HFFc6 (cell line): ENCODE results near the gene TSPOAP1. TPM values are rescaled to one million over a fixed set of nuclear protein-coding genes. Genes with fewer than 3 reads are reported as not detected.

Source experiments
- DNase-seq: peaks from one replicate; pipeline ENCODE4 v3.0.0-alpha.2; 2018
- H3K27ac Mint-ChIP-seq: 2 replicates; pipeline ENCODE4 v1.8.0; 2020; ENCODE audit warnings: mild to moderate bottlenecking, mixed read lengths
- H3K27me3 Mint-ChIP-seq: 2 replicates; pipeline ENCODE4 v1.8.0; 2021; ENCODE audit warnings: mild to moderate bottlenecking, moderate library complexity, mixed read lengths; ENCODE audit not compliant: insufficient read depth
- H3K36me3 Mint-ChIP-seq: 2 replicates; pipeline ENCODE4 v1.8.0; 2021; ENCODE audit warnings: low read depth, mixed read lengths
- H3K4me1 Mint-ChIP-seq: 2 replicates; pipeline ENCODE4 v1.8.0; 2020; ENCODE audit warnings: low read depth, mixed read lengths
- H3K4me3 Mint-ChIP-seq: 2 replicates; pipeline ENCODE4 v1.8.0; 2020; ENCODE audit warnings: mild to moderate bottlenecking, moderate library complexity, mixed read lengths
- H3K9me3 Mint-ChIP-seq: 2 replicates; pipeline ENCODE4 v1.8.0; 2020; ENCODE audit warnings: mild to moderate bottlenecking, mixed read lengths
- total RNA-seq, 6 experiments: library from RNA; stranded (reverse); fragmentation: NEBNext Ultra II Directional; extraction: Animal tissue kit (Norgen Biotek cat#: 25700); gene quantifications; 2 replicates in 1 of 6; 3 replicates in 5 of 6; pipeline ENCODE4 v1.2.3, GENCODE V29; 2021
- TF ChIP-seq, protein P1 (sequence below): fragments of 200-600 bp; sonication (generic); IDR thresholded peaks from 2 replicates; pipeline ENCODE4 v1.5.0; 2021; ENCODE audit warnings: antibody characterized with exemption, mild to moderate bottlenecking

TSPOAP1 gene
- total RNA-seq, 6 experiments from 2014 or later: 0.50 to 1.8 (median 1.3) TPM

DNA sequence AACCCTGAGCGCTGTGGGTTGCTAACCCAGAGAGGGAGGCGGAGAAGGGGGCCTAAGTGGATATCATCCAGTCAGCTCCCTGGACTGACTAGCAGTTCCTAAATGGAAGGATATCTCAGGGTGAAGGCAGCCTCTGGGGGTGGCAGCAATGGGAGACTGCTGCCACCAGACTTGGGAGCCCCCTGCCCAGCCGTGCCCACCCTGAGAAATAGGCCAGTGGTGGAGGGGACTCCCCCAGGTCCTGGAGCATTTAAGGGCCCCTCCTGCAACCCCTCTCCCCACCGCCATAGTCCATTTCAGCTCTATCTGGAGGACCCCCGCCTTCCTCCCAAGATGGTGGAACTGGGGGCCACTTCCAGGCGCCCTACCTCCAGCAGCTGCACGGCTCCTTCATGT, 8.4 kb downstream of the TSPOAP1 start:
- Mint-ChIP-seq H3K4me1 (peaks cover 6% of the 10 kb centered on the region), H3K9me3 (no peaks in the 10 kb centered on the region), H3K27me3 (peaks cover 16% of the 10 kb centered on the region), H3K4me3 (no peak overlapping the region), H3K27ac (no peak overlapping the region), H3K36me3 (no peaks in the 10 kb centered on the region)
- TF ChIP-seq, protein P1, sequence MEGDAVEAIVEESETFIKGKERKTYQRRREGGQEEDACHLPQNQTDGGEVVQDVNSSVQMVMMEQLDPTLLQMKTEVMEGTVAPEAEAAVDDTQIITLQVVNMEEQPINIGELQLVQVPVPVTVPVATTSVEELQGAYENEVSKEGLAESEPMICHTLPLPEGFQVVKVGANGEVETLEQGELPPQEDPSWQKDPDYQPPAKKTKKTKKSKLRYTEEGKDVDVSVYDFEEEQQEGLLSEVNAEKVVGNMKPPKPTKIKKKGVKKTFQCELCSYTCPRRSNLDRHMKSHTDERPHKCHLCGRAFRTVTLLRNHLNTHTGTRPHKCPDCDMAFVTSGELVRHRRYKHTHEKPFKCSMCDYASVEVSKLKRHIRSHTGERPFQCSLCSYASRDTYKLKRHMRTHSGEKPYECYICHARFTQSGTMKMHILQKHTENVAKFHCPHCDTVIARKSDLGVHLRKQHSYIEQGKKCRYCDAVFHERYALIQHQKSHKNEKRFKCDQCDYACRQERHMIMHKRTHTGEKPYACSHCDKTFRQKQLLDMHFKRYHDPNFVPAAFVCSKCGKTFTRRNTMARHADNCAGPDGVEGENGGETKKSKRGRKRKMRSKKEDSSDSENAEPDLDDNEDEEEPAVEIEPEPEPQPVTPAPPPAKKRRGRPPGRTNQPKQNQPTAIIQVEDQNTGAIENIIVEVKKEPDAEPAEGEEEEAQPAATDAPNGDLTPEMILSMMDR: no peak
- no peak for DNase-seq

DNA sequence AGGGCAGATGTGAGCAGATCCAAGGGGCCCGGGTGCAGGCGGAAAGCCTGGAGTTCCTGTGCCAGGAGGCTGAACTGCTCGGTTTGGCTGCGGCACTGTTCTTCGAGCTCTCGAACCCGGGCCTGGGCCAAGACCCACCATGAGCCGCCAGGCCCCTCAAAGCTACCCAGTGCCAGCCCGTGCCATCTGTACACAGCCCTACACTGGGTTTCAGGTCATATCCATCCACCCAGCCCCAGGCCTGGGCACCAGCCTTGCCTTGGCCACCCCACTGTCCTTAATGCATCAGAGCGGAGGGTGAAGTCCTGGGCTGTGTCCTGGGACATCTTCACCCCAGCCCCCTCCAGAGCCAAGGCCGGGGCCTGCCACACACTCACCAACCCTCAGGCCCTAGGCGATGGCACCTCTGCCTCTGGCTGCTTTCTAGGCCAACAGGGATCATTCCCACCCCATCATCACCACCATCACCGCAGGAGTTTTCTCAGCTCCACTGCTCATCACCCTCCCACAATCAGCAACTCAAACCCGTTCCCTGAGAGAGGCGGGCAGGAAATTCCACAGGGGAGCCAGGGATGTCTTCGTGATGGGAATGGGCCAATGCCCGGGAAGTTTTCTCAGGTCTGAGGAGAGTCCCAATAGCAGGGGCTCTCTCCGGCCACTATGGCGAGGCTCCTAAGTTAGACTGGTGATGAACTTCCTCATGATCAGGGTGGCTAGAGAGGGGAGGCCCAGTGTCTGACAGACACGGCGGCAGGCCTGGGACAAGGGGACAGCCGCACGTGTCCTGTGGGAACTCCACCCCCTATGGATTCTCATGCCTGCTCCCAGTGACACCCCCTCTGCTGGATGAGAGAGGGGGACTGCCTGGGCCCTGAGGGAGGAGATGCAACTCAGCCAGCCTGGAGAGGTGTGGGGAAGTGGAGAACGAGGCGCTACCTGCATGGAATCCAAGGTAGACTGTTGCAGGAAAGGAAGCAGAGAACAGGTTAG, 9.1 kb downstream of the TSPOAP1 start:
- no peak overlapping the region for H3K27ac Mint-ChIP-seq
- no peaks in the 10 kb centered on the region for H3K36me3 Mint-ChIP-seq
- no peaks in the 10 kb centered on the region for H3K9me3 Mint-ChIP-seq
- peaks cover 6% of the 10 kb centered on the region for H3K4me1 Mint-ChIP-seq
- H3K27me3 Mint-ChIP-seq: peaks cover 14% of the 10 kb centered on the region
- no peak for DNase-seq
- TF ChIP-seq, protein P1: no peak
- no peak overlapping the region for H3K4me3 Mint-ChIP-seq

DNA sequence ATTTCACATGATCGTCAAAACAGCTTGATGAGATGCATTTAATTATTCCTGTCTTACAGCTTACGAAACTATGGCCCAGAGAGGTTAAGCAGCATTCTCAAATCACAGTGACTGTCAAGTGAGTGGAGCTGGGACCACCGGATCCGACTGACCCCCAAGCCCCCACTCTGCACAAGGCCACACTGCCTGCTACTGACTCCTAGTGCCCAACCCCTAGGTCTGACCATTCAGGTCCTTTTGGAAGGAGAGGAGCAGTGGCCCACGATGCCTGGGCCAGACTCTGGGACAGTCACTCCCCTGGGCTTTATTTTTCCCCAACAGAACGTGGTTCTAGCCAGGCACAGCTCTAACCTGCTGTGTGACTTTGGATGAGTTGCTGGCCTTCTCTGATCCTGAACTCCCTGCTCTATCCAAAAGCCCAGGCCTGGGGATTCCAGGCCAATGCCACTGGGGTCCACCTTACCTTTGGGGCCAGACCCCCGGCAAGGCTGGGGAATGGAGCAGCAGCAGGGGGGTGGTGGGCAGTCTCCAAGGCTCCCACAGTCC, 9.9 kb downstream of the TSPOAP1 start:
- Mint-ChIP-seq H3K27me3 (peaks cover 14% of the 10 kb centered on the region), H3K36me3 (no peaks in the 10 kb centered on the region), H3K4me1 (peaks cover 6% of the 10 kb centered on the region), H3K4me3 (no peak overlapping the region), H3K27ac (no peak overlapping the region), H3K9me3 (no peaks in the 10 kb centered on the region)
- DNase-seq: no peak
- TF ChIP-seq, protein P1: no peak

DNA sequence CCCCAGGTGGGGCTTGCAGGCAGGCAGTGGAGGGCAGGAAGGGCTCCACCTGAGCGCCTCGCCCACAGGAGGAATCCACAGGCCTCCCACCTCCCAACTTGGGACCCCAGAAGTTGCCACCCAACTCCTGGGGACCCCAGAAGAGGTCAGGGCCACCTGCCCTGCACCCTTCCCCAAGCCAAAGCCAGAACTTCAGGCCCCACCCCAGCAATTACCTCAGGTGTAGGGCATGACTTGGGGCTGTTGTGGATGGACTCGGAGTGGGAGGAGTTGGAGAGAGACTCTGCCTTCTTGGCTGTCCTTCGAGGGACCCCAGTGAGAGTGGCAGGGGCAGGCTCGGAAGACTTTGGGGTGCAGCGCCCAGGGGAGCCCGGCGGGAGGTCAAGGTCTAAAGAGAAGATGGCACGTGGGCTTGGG, 10.5 kb downstream of the TSPOAP1 start:
- no peaks in the 10 kb centered on the region for H3K36me3 Mint-ChIP-seq
- H3K4me1 Mint-ChIP-seq: peaks cover 6% of the 10 kb centered on the region
- no peak overlapping the region for H3K27ac Mint-ChIP-seq
- DNase-seq: no peak
- TF ChIP-seq, protein P1: no peak
- no peaks in the 10 kb centered on the region for H3K9me3 Mint-ChIP-seq
- no peak overlapping the region for H3K4me3 Mint-ChIP-seq
- H3K27me3 Mint-ChIP-seq: peaks cover 14% of the 10 kb centered on the region

DNA sequence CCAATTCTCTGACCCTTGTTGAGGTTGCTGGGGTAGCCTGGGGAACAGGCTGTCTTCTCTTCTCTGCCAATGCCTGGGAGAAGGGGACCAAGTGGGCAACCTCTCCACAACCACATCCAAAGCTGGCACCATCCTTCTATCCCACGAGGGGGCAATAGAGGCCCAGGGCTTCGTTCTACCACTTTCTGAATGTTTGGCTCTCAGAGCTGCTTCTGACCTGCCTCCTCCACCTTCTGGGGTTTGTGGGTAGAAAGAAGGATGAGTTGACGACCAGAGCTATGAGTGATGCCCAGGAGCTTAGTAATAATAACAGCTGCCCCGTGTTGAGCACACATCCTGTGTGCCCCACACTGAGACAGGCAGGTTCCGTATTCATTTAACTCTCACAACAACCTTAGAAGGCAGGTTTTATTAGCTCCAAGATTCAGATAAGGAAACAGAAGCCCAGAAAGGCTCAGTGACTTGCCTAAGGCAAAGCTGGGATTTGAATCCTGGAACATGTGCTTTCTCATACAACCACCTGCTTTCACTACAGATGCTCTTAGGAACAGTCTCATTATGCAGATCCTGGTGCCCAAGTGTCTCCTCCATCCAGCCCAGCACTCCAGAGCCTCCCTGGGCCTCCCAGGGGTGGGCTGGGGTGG, 11.1 kb downstream of the TSPOAP1 start:
- TF ChIP-seq, protein P1: peak; percentile 83
- Mint-ChIP-seq H3K4me1 (peaks cover 6% of the 10 kb centered on the region), H3K27me3 (peaks cover 16% of the 10 kb centered on the region), H3K36me3 (no peaks in the 10 kb centered on the region), H3K9me3 (no peaks in the 10 kb centered on the region), H3K27ac (no peak overlapping the region), H3K4me3 (no peak overlapping the region)
- peak; percentile 68 for DNase-seq
